Glutamatergic neuron (in vitro differentiated cells): ENCODE data around the gene CCDC188. TPM values are rescaled to one million over a fixed set of nuclear protein-coding genes. Genes with fewer than 3 reads are reported as not detected.

Source experiments
- DNase-seq: peaks from one replicate; pipeline ENCODE4 v3.0.0; 2022
- H3K27ac Mint-ChIP-seq: one replicate; pipeline ENCODE4 v1.8.0; 2020; ENCODE audit warnings: mild to moderate bottlenecking, mixed read lengths, inconsistent platforms; ENCODE audit not compliant: unreplicated experiment
- H3K27me3 Mint-ChIP-seq: one replicate; pipeline ENCODE4 v1.8.0; 2020; ENCODE audit warnings: mild to moderate bottlenecking, moderate library complexity, mixed read lengths, inconsistent platforms; ENCODE audit not compliant: unreplicated experiment
- H3K36me3 Mint-ChIP-seq: one replicate; pipeline ENCODE4 v1.8.0; 2020; ENCODE audit warnings: mild to moderate bottlenecking, mixed read lengths, inconsistent platforms; ENCODE audit not compliant: unreplicated experiment
- H3K4me1 Mint-ChIP-seq: one replicate; pipeline ENCODE4 v1.8.0; 2020; ENCODE audit warnings: mild to moderate bottlenecking, low read depth, mixed read lengths, inconsistent platforms; ENCODE audit not compliant: unreplicated experiment
- H3K4me3 Mint-ChIP-seq: one replicate; pipeline ENCODE4 v1.8.0; 2020; ENCODE audit warnings: mild to moderate bottlenecking, mixed read lengths, inconsistent platforms; ENCODE audit not compliant: unreplicated experiment
- H3K9me3 Mint-ChIP-seq: one replicate; pipeline ENCODE4 v1.8.0; 2020; ENCODE audit warnings: mild to moderate bottlenecking, moderate library complexity, mixed read lengths, inconsistent platforms; ENCODE audit not compliant: unreplicated experiment
- CTCF ChIP-seq: fragments of 200-600 bp; sonication (generic); IDR thresholded peaks from one replicate; pipeline ENCODE4 v1.5.0; 2021; ENCODE audit not compliant: partially characterized antibody, unreplicated experiment
- total RNA-seq: library from RNA; stranded (reverse); fragmentation: NEBNext Ultra II Directional; extraction: Animal tissue kit (Norgen Biotek cat#: 25700); gene quantifications from one replicate; pipeline ENCODE4 v1.2.1, GENCODE V29; 2021; ENCODE audit not compliant: unreplicated experiment

CCDC188 gene
- total RNA-seq, 1 donor from 2014 or later: 0.54 TPM

- H3K27me3 Mint-ChIP-seq: peaks cover 2% of the 10 kb centered on the region
- H3K27ac Mint-ChIP-seq: no peak overlapping the region
- no peaks in the 10 kb centered on the region for H3K9me3 Mint-ChIP-seq
- DNase-seq: no peak
- no peak overlapping the region for H3K4me3 Mint-ChIP-seq
- H3K4me1 Mint-ChIP-seq: no peaks in the 10 kb centered on the region
- no peak for TF ChIP-seq CTCF
- no peaks in the 10 kb centered on the region for H3K36me3 Mint-ChIP-seq
Observed at GRCh38 chr22:20171288-20172140, 20.7 kb upstream of the CCDC188 start.

GRCh38 chr22:20170170-20170569, 19.3 kb upstream of the CCDC188 start:
- no peak overlapping the region for H3K4me3 Mint-ChIP-seq
- H3K27me3 Mint-ChIP-seq: no peaks in the 10 kb centered on the region
- no peaks in the 10 kb centered on the region for H3K9me3 Mint-ChIP-seq
- H3K4me1 Mint-ChIP-seq: no peaks in the 10 kb centered on the region
- H3K27ac Mint-ChIP-seq: no peak overlapping the region
- no peaks in the 10 kb centered on the region for H3K36me3 Mint-ChIP-seq
- DNase-seq: no peak
- no peak for TF ChIP-seq CTCF

GRCh38 chr22:20169253-20169822, 18.5 kb upstream of the CCDC188 start:
- no peak for DNase-seq
- Mint-ChIP-seq H3K27ac (no peak overlapping the region), H3K4me1 (no peaks in the 10 kb centered on the region), H3K4me3 (no peak overlapping the region), H3K9me3 (no peaks in the 10 kb centered on the region), H3K36me3 (no peaks in the 10 kb centered on the region), H3K27me3 (peaks cover 1% of the 10 kb centered on the region)
- TF ChIP-seq CTCF: no peak

- Mint-ChIP-seq H3K4me1 (no peaks in the 10 kb centered on the region), H3K9me3 (no peaks in the 10 kb centered on the region), H3K4me3 (no peak overlapping the region), H3K36me3 (no peaks in the 10 kb centered on the region), H3K27me3 (peaks cover 2% of the 10 kb centered on the region), H3K27ac (no peak overlapping the region)
- DNase-seq: no peak
- TF ChIP-seq CTCF: no peak
Observed at GRCh38 chr22:20167643-20168322, 16.9 kb upstream of the CCDC188 start.

GRCh38 chr22:20166703-20167102, 15.8 kb upstream of the CCDC188 start:
- Mint-ChIP-seq H3K36me3 (no peaks in the 10 kb centered on the region), H3K9me3 (no peaks in the 10 kb centered on the region), H3K4me3 (no peak overlapping the region), H3K27ac (no peak overlapping the region), H3K27me3 (peaks cover 2% of the 10 kb centered on the region), H3K4me1 (no peaks in the 10 kb centered on the region)
- no peak for TF ChIP-seq CTCF
- no peak for DNase-seq
